Measurements from ENCODE around the gene OLIG1. TPM values are rescaled to one million over a fixed set of nuclear protein-coding genes. Genes with fewer than 3 reads are reported as not detected.

The OLIG1 gene
- total RNA-seq, 2 donors from 2014 or later = 0.48 TPM; not detected in 1

- peaks cover 7% of the 10 kb centered on the region for H3K27me3 Mint-ChIP-seq (ENCODE audit: insufficient read depth)
These were observed 47.4 kb downstream of the OLIG1 start for GRCh38 chr21:33117101-33117888.

More at GRCh38 chr21:33117101-33117888, 47.4 kb downstream of the OLIG1 start:
- no peaks in the 10 kb centered on the region for H3K36me3 Mint-ChIP-seq (ENCODE audit: low read depth)
- WGBS, 2 experiments (ENCODE audit: insufficient coverage in 1 of 2, insufficient read length in 1 of 2) = 89 to 93% methylated on average over 10 to 16 of the region's 16 CpGs
- Histone ChIP-seq H3K27ac (ENCODE audit: low read depth, low read length) (peak overlapping the region; percentile 64), H3K9ac (ENCODE audit: extremely low read depth, low read length, poor library complexity, severe bottlenecking) (no peak overlapping the region), H3K4me1 (ENCODE audit: control insufficient read depth, insufficient read depth, low read length) (no peaks in the 10 kb centered on the region), H3K9me3 (ENCODE audit: control insufficient read depth, low read length) (no peaks in the 10 kb centered on the region), H3K4me3 (ENCODE audit: low read length) (no peak overlapping the region), H3K27me3 (ENCODE audit: control insufficient read depth, insufficient read depth, low read length, poor library complexity, severe bottlenecking) (peaks cover 19% of the 10 kb centered on the region), H3K36me3 (ENCODE audit: control insufficient read depth, insufficient read depth, low read length) (no peaks in the 10 kb centered on the region)
- no peak for TF ChIP-seq CTCF (conservative IDR thresholded peaks at IDR 0.05)
- H3K27ac Mint-ChIP-seq = no peak overlapping the region
- no peaks in the 10 kb centered on the region for H3K9me3 Mint-ChIP-seq
- no peak overlapping the region for H3K4me3 Mint-ChIP-seq
- no peak for DNase-seq
- peaks cover 11% of the 10 kb centered on the region for H3K4me1 Mint-ChIP-seq

Other genes with a start within 250 kb of the OLIG1 start
- gene OLIG2, start 44.2 kb upstream of the OLIG1 start, total RNA-seq = under 1 TPM in 1 of 2 donors, not detected in 1; 0.53 TPM
- gene IFNAR2, start 159.8 kb downstream of the OLIG1 start, total RNA-seq = 10 to 100 TPM; 14.1 to 27.7 TPM
- gene IL10RB, start 196.2 kb downstream of the OLIG1 start, total RNA-seq = 1 to 10 TPM; 4.1 to 5.3 TPM